K562 (cell line): Measurements from ENCODE around the gene SYK. TPM values are rescaled to one million over a fixed set of nuclear protein-coding genes. Genes with fewer than 3 reads are reported as not detected.

Experiments used
- ATAC-seq: fragments of 200-7000 bp; cut with Tn5 transposase; 3 replicates; pipeline ENCODE4 v1.9.1; 2020; ENCODE audit warnings: moderate library complexity
- BruUV-seq: library from RNA; stranded (reverse); fragments of 400-500 nt; replicated peaks from 2 replicates; lab custom pipeline; 2021; lab: Mats Ljungman, UMichigan
- CTCF ChIA-PET: fragments of 300-600 bp; formaldehyde crosslinking; extraction: SDS; loops from one replicate; lab custom pipeline; 2021; ENCODE audit warnings: low intra/inter-chr PET ratio; lab: Yijun Ruan, JAX
- POLR2A ChIA-PET: fragments of 300-600, 350-650 bp; sonication (Branson Sonifier 250); formaldehyde crosslinking; extraction: SDS; loops from one replicate; lab custom pipeline; 2021; ENCODE audit warnings: antibody characterized with exemption, inconsistent platforms; lab: Yijun Ruan, JAX
- DNase-seq, 4 experiments: peaks; one replicate each; pipeline versions ENCODE4 v3.0.0 to v3.0.0-alpha.2; 2011 to 2018; ENCODE audit warnings: low spot score in 3 of 4, mixed read lengths in 3 of 4; ENCODE audit errors: extremely low read depth in 1 of 4
- FAIRE-seq: peaks from 2 replicates; lab custom pipeline; 2011; peaks lifted over from hg19 to GRCh38; lab: Jason Lieb, UNC
- H2AFZ ChIP-seq: 2 replicates; pipeline ENCODE4 v1.6.0; 2011; ENCODE audit warnings: low read depth, low read length, control low read depth, inconsistent platforms
- H3K27ac ChIP-seq: fragments of 200-600 bp; 3 replicates; pipeline ENCODE4 v1.8.0; 2011; ENCODE audit warnings: low read depth, mild to moderate bottlenecking, control low read depth, inconsistent platforms, low read length, moderate library complexity, mixed read lengths; ENCODE audit errors: extremely low read depth
- H3K27me3 ChIP-seq, 2 experiments: fragments of 300-600 bp in 1 of 2; 2 replicates in 1 of 2; 3 replicates in 1 of 2; pipeline versions ENCODE4 v1.6.0 to v1.8.0; 2011; ENCODE audit warnings: inconsistent platforms in 2 of 2, low read length in 2 of 2, mild to moderate bottlenecking in 1 of 2, mixed read lengths in 1 of 2, moderate library complexity in 1 of 2; ENCODE audit not compliant: control insufficient read depth in 2 of 2, insufficient read depth in 2 of 2
- H3K36me3 ChIP-seq: fragments of 300-600 bp; 3 replicates; pipeline ENCODE4 v1.8.0; 2011; ENCODE audit warnings: mild to moderate bottlenecking, low read length, inconsistent platforms; ENCODE audit not compliant: control insufficient read depth, insufficient read depth
- H3K4me1 ChIP-seq, 2 experiments: fragments of 200-600 bp in 1 of 2; replicated peaks in 1 of 2; 2 replicates in 1 of 2; 3 replicates in 1 of 2; pipeline versions ENCODE4 v1.5.1 to v1.8.0; 2011; ENCODE audit warnings: inconsistent platforms in 2 of 2, low read length in 2 of 2, mild to moderate bottlenecking in 1 of 2, mixed read lengths in 1 of 2, moderate library complexity in 1 of 2; ENCODE audit not compliant: control insufficient read depth in 2 of 2, insufficient read depth in 2 of 2
- H3K4me2 ChIP-seq: 2 replicates; pipeline ENCODE4 v1.6.1; 2011; ENCODE audit warnings: low read length, control low read depth, inconsistent platforms, mixed read lengths; ENCODE audit not compliant: insufficient read depth
- H3K4me3 ChIP-seq: fragments of 200-600 bp; sonication (generic), shearing (Covaris generic); 2 replicates; pipeline ENCODE4 v1.5.1; 2016; ENCODE audit warnings: control low read depth, inconsistent platforms
- H3K79me2 ChIP-seq: fragments of 200-600 bp; 3 replicates; pipeline ENCODE4 v1.8.0; 2011; ENCODE audit warnings: low read length, inconsistent platforms; ENCODE audit not compliant: control insufficient read depth, insufficient read depth
- H3K9ac ChIP-seq, 2 experiments: 2 replicates each; pipeline versions ENCODE4 v1.6.0 to v1.6.1; 2011; ENCODE audit warnings: low read depth in 2 of 2, low read length in 2 of 2, control low read depth in 1 of 2, inconsistent platforms in 1 of 2, mild to moderate bottlenecking in 1 of 2, mixed read lengths in 1 of 2; ENCODE audit not compliant: insufficient read depth in 1 of 2
- H3K9me1 ChIP-seq: one replicate; pipeline ENCODE4 v1.6.0; 2011; ENCODE audit warnings: inconsistent platforms, mild to moderate bottlenecking, low read length, moderate library complexity; ENCODE audit not compliant: control insufficient read depth, insufficient read depth
- H3K9me3 ChIP-seq: replicated peaks from 2 replicates; pipeline ENCODE4 v1.5.1; 2011; ENCODE audit warnings: low read depth, low read length, inconsistent platforms; ENCODE audit not compliant: control insufficient read depth, insufficient read depth
- H4K20me1 ChIP-seq: replicated peaks from 2 replicates; pipeline ENCODE4 v1.6.1; 2011; ENCODE audit warnings: low read length, inconsistent platforms, mixed read lengths; ENCODE audit not compliant: control insufficient read depth, insufficient read depth
- ARID1B ChIP-seq: fragments of 450-650 bp; IDR thresholded peaks from 2 replicates; pipeline ENCODE4 v1.6.1; 2016; ENCODE audit warnings: antibody characterized with exemption, mild to moderate bottlenecking, inconsistent platforms
- CEBPB ChIP-seq: fragments of 450-650 bp; IDR thresholded peaks from 2 replicates; pipeline ENCODE4 v1.6.1; 2016; ENCODE audit warnings: missing genetic modification characterization, missing compliant biosample characterization
- CEBPG ChIP-seq, 3 experiments: fragments of 200-800 bp in 1 of 3; sonication (Bioruptor generic) in 1 of 3; sonication (generic) in 1 of 3; formaldehyde crosslinking in 1 of 3; IDR thresholded peaks in 2 of 3; conservative IDR thresholded peaks in 1 of 3; 2 replicates each; pipeline versions ENCODE4 v1.6.1 to v1.8.0; 2016 to 2022; ENCODE audit warnings: missing compliant biosample characterization in 2 of 3, missing genetic modification characterization in 2 of 3, mild to moderate bottlenecking in 1 of 3, missing genetic modification reagents in 1 of 3
- EP300 ChIP-seq: IDR thresholded peaks from 2 replicates; pipeline ENCODE4 v1.6.1; 2012; ENCODE audit warnings: low read length, improper control_type of control experiment
- FOXJ2 ChIP-seq: fragments of 200-800 bp; sonication (Bioruptor generic); IDR thresholded peaks from 2 replicates; pipeline ENCODE4 v1.6.1; 2016; ENCODE audit warnings: missing genetic modification characterization, missing compliant biosample characterization
- MED1 ChIP-seq: sonication (generic); formaldehyde crosslinking; IDR thresholded peaks from 2 replicates; pipeline ENCODE4 v1.8.1; 2023; ENCODE audit warnings: missing genetic modification reagents, borderline replicate concordance
- PRPF4 ChIP-seq: fragments of 200-400 bp; formaldehyde crosslinking; IDR thresholded peaks from one replicate; pipeline ENCODE4 v1.6.1; 2017; ENCODE audit warnings: low read length, low read depth, mild to moderate bottlenecking; ENCODE audit not compliant: insufficient read depth, poor library complexity, severe bottlenecking
- SMARCA4 ChIP-seq: fragments of 450-650 bp; IDR thresholded peaks from 2 replicates; pipeline ENCODE4 v1.6.1; 2016
- SMARCE1 ChIP-seq: fragments of 450-650 bp; IDR thresholded peaks from 2 replicates; pipeline ENCODE4 v1.7.1; 2016; ENCODE audit warnings: mild to moderate bottlenecking
- SOX6 ChIP-seq: fragments of 450-650 bp; IDR thresholded peaks from 2 replicates; pipeline ENCODE4 v1.6.1; 2014; ENCODE audit warnings: mild to moderate bottlenecking
- TRIM24 ChIP-seq, 2 experiments: fragments of 450-650 bp; IDR thresholded peaks; 2 replicates each; pipeline ENCODE4 v1.6.1; 2016
- ZNF197 ChIP-seq: fragments of 200-800 bp; sonication (Bioruptor generic); IDR thresholded peaks from 2 replicates; pipeline ENCODE4 v1.6.1; 2016; ENCODE audit warnings: low read depth, missing genetic modification characterization, missing compliant biosample characterization
- ZNF507 ChIP-seq: conservative IDR thresholded peaks from 2 replicates; pipeline ENCODE4 v1.6.1; 2017; ENCODE audit warnings: missing genetic modification characterization, missing compliant biosample characterization
- ZNF766 ChIP-seq: fragments of 200-800 bp; sonication (Bioruptor generic); conservative IDR thresholded peaks from 2 replicates; pipeline ENCODE4 v1.6.1; 2016; ENCODE audit warnings: missing genetic modification characterization, missing compliant biosample characterization
- in situ Hi-C: fragments of 300-500 bp; cut with MboI; formaldehyde crosslinking; loops from 4 replicates; pipeline ENCODE4 v1.15.0; 2018; ENCODE audit warnings: inconsistent platforms, mixed read lengths
- intact Hi-C: fragments of 100-400 bp; cut with micrococcal nuclease; formaldehyde crosslinking; loops from 2 replicates; pipeline ENCODE4 v1.14.2; 2022
- polyA plus RNA-seq, 8 experiments: library from polyadenylated mRNA; depleted of rRNA in 4 of 8; stranded (reverse) in 5 of 8; unstranded in 3 of 8; fragments of >200 nt; fragmentation: Nextera tagmentation in 2 of 8; fragmentation: Illumina TruSeq in 1 of 8; extraction: Ambion mirVana in 2 of 8; extraction: Trizol in 1 of 8; gene quantifications; 2 replicates each; pipeline versions ENCODE4 v1.2.1 to v1.2.3, GENCODE V29; 2011 to 2014; ENCODE audit warnings: inconsistent platforms in 1 of 8, missing spikeins in 1 of 8
- total RNA-seq, 7 experiments: library from RNA; depleted of rRNA in 6 of 7; stranded (reverse); fragments of >200 nt in 6 of 7; fragmentation: Illumina TruSeq in 2 of 7; extraction: Trizol in 2 of 7; gene quantifications; 2 replicates each; pipeline versions ENCODE4 v1.2.1 to v1.2.3, GENCODE V29; 2011 to 2021; ENCODE audit warnings: low replicate concordance in 1 of 7
- TF ChIP-seq, protein P1 (sequence below): fragments of 450-650 bp; IDR thresholded peaks from 2 replicates; pipeline ENCODE4 v1.6.1; 2017; ENCODE audit warnings: antibody characterized with exemption, mild to moderate bottlenecking
- TF ChIP-seq, protein P2 (sequence below), 2 experiments: fragments of 450-650 bp in 1 of 2; sonication (generic) in 1 of 2; formaldehyde crosslinking in 1 of 2; IDR thresholded peaks in 1 of 2; conservative IDR thresholded peaks in 1 of 2; 2 replicates each; pipeline versions ENCODE4 v1.6.1 to v1.8.1; 2016 to 2023; ENCODE audit warnings: mild to moderate bottlenecking in 2 of 2, moderate library complexity in 2 of 2, inconsistent platforms in 1 of 2, missing genetic modification reagents in 1 of 2
- TF ChIP-seq, protein P3 (sequence below): fragments of 450-650 bp; IDR thresholded peaks from 2 replicates; pipeline ENCODE4 v1.6.1; 2016; ENCODE audit warnings: missing biosample characterization, missing genetic modification characterization

Gene SYK
- total and polyA plus RNA-seq, 9 of the 15 experiments (the other 6 are each of a cell fraction or from before 2014, with no cell fraction given), result 3.9 to 32.7 (median 16.7) TPM

DNA sequence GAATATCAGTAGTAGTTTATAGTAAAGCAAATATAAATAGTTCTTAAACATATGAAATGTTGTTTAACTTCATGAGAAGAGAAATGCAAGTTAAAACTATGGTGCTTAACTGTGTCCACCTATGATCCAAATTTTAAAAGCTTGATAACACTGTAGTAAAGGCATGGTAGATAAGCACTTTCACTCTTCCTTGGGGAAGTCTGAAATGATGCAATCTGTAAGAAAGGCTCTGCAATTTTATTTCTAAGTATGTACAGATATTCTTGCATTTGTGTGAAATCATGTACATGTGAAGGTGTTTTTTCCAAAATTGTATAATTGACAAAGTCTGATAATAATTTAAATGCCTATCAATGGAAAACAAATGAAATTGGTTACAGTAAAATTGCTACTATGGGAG, 66.9 kb downstream of the SYK start:
- ChIA-PET POLR2A (no interaction called here), CTCF (no interaction called here)
- H3K27me3 ChIP-seq, result no peaks in the 10 kb centered on the region
- intact Hi-C loops (no loop called here), in situ Hi-C loops (no loop called here)
- H2AFZ ChIP-seq, result no peak overlapping the region
- DNase-seq (no peak), FAIRE-seq (no peak), ATAC-seq (peak; percentile 56)
- H3K4me1 ChIP-seq, result no peaks in the 10 kb centered on the region; a peak in 1 of 5 replicates
- no peaks in the 10 kb centered on the region for H3K9me1 ChIP-seq
- no peak overlapping the region for H3K27ac ChIP-seq
- H3K9me3 ChIP-seq, result no peaks in the 10 kb centered on the region
- no TSS peak for BruUV-seq
- H3K36me3 ChIP-seq, result peaks cover 18% of the 10 kb centered on the region; the same call in 1 of the 3 replicates
- no peaks in the 10 kb centered on the region for H3K79me2 ChIP-seq
- no peak overlapping the region for H3K4me2 ChIP-seq
- H4K20me1 ChIP-seq, result no peaks in the 10 kb centered on the region
- no peak overlapping the region for H3K4me3 ChIP-seq
- H3K9ac ChIP-seq, result no peak overlapping the region
- no peak for TF ChIP-seq ZNF507 (tag)
- peak; percentile 79; the same call in 1 of the 2 replicates for TF ChIP-seq EP300
- TF ChIP-seq PRPF4, result no peak
- TF ChIP-seq CEBPG (CRISPR knock-in tag; IDR thresholded peaks at IDR 0.05), result peak; percentile 76
- peak; percentile 94 to 97 for TF ChIP-seq CEBPG (tag; conservative IDR thresholded peaks at IDR 0.05 in 1 of 2, IDR thresholded peaks at IDR 0.05 in 1 of 2)
- 0 out of 2 replicates have a peak, but pooled peaks have one; percentile 31 for TF ChIP-seq FOXJ2 (tag)
- TF ChIP-seq, protein P1, sequence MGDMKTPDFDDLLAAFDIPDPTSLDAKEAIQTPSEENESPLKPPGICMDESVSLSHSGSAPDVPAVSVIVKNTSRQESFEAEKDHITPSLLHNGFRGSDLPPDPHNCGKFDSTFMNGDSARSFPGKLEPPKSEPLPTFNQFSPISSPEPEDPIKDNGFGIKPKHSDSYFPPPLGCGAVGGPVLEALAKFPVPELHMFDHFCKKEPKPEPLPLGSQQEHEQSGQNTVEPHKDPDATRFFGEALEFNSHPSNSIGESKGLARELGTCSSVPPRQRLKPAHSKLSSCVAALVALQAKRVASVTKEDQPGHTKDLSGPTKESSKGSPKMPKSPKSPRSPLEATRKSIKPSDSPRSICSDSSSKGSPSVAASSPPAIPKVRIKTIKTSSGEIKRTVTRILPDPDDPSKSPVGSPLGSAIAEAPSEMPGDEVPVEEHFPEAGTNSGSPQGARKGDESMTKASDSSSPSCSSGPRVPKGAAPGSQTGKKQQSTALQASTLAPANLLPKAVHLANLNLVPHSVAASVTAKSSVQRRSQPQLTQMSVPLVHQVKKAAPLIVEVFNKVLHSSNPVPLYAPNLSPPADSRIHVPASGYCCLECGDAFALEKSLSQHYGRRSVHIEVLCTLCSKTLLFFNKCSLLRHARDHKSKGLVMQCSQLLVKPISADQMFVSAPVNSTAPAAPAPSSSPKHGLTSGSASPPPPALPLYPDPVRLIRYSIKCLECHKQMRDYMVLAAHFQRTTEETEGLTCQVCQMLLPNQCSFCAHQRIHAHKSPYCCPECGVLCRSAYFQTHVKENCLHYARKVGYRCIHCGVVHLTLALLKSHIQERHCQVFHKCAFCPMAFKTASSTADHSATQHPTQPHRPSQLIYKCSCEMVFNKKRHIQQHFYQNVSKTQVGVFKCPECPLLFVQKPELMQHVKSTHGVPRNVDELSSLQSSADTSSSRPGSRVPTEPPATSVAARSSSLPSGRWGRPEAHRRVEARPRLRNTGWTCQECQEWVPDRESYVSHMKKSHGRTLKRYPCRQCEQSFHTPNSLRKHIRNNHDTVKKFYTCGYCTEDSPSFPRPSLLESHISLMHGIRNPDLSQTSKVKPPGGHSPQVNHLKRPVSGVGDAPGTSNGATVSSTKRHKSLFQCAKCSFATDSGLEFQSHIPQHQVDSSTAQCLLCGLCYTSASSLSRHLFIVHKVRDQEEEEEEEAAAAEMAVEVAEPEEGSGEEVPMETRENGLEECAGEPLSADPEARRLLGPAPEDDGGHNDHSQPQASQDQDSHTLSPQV, result peak; percentile 19; the same call in 1 of the 2 replicates
- peak; percentile 41; the same call in 1 of the 2 replicates for TF ChIP-seq SOX6
- TF ChIP-seq SMARCA4, result peak; percentile 66; the same call in 1 of the 2 replicates
- TF ChIP-seq ARID1B, result peak; percentile 49; the same call in 1 of the 2 replicates
- no peak for TF ChIP-seq MED1 (CRISPR knock-in tag)
- TF ChIP-seq, protein P2, sequence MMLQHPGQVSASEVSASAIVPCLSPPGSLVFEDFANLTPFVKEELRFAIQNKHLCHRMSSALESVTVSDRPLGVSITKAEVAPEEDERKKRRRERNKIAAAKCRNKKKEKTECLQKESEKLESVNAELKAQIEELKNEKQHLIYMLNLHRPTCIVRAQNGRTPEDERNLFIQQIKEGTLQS (IDR thresholded peaks at IDR 0.05), result peak; percentile 92
- TF ChIP-seq, protein P2 (CRISPR knock-in tag; conservative IDR thresholded peaks at IDR 0.05), result no peak
- peak; percentile 71 for TF ChIP-seq CEBPB (tag)
- TF ChIP-seq ZNF197 (CRISPR knock-in tag), result peak; percentile 49; the same call in 1 of the 2 replicates
- TF ChIP-seq ZNF766 (CRISPR knock-in tag), result peak; percentile 53; the same call in 1 of the 2 replicates
- TF ChIP-seq SMARCE1, result no peak
- peak; percentile 72 to 90; a peak in 2 of 4 replicates for TF ChIP-seq TRIM24 (IDR thresholded peaks at IDR 0.05)
- TF ChIP-seq, protein P3, sequence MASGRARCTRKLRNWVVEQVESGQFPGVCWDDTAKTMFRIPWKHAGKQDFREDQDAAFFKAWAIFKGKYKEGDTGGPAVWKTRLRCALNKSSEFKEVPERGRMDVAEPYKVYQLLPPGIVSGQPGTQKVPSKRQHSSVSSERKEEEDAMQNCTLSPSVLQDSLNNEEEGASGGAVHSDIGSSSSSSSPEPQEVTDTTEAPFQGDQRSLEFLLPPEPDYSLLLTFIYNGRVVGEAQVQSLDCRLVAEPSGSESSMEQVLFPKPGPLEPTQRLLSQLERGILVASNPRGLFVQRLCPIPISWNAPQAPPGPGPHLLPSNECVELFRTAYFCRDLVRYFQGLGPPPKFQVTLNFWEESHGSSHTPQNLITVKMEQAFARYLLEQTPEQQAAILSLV (tag), result 0 out of 2 replicates have a peak, but pooled peaks have one; percentile 36
